ENCODE measurements around the gene PRSS1. TPM values are rescaled to one million over a fixed set of nuclear protein-coding genes. Genes with fewer than 3 reads are reported as not detected.

The PRSS1 gene
- total RNA-seq, 4 donors from 2014 or later: not detected

- Histone ChIP-seq H3K4me3 (peak overlapping the region in 1 of 4 donors; percentile 49), H3K36me3 (no peaks in the 10 kb centered on the region), H3K27ac (peak overlapping the region in 2 of 4 donors; percentile 30 to 64), H3K27me3 (peaks cover 13 to 63% (median 17%) of the 10 kb centered on the region in 4 donors), H3K4me1 (peaks cover 15 to 20% (median 18%) of the 10 kb centered on the region in 3 donors), H3K9me3 (no peaks in the 10 kb centered on the region)
- TF ChIP-seq POLR2A (IDR thresholded peaks at IDR 0.05) (no peak), CTCF (IDR thresholded peaks at IDR 0.05) (no peak)
- no peak for DNase-seq
- intact Hi-C loops (cut with DNase I): no loop called here
- WGBS, 2 donors: 64 to 67% methylated on average over 1 of the region's 1 CpG
These were observed 50.8 kb downstream of the PRSS1 start for GRCh38 chr7:142800088-142800487.

- peak overlapping the region in 1 of 4 donors; percentile 64 for H3K27ac ChIP-seq
- 100% methylated on average over 1 of the region's 7 CpGs for WGBS, 2 donors
- peaks cover 13 to 59% (median 17%) of the 10 kb centered on the region in 4 donors for H3K27me3 ChIP-seq
- intact Hi-C loops (cut with DNase I): no loop called here
- peaks cover 15 to 20% (median 18%) of the 10 kb centered on the region in 3 donors for H3K4me1 ChIP-seq
- no peaks in the 10 kb centered on the region for H3K36me3 ChIP-seq
- H3K4me3 ChIP-seq: no peak overlapping the region
- DNase-seq: no peak
- TF ChIP-seq CTCF (IDR thresholded peaks at IDR 0.05): no peak
- no peaks in the 10 kb centered on the region for H3K9me3 ChIP-seq
These were observed 51.5 kb downstream of the PRSS1 start for GRCh38 chr7:142800699-142801260.

- Histone ChIP-seq H3K27me3 (peaks cover 9 to 50% (median 15%) of the 10 kb centered on the region in 4 donors), H3K9me3 (no peaks in the 10 kb centered on the region), H3K4me3 (no peak overlapping the region), H3K4me1 (peaks cover 11 to 14% (median 13%) of the 10 kb centered on the region in 3 donors), H3K36me3 (no peaks in the 10 kb centered on the region), H3K27ac (peak overlapping the region in 1 of 4 donors; percentile 6)
- TF ChIP-seq CTCF (IDR thresholded peaks at IDR 0.05): no peak
- no peak for TF ChIP-seq POLR2A (IDR thresholded peaks at IDR 0.05)
- DNase-seq: no peak
- WGBS, 2 donors: 69 to 87% methylated on average over 5 of the region's 8 CpGs
- intact Hi-C loops (cut with DNase I): no loop called here
These were observed 52.5 kb downstream of the PRSS1 start for GRCh38 chr7:142801601-142802295.

- no peaks in the 10 kb centered on the region for H3K9me3 ChIP-seq
- TF ChIP-seq POLR2A (IDR thresholded peaks at IDR 0.05) (no peak), CTCF (IDR thresholded peaks at IDR 0.05) (no peak)
- DNase-seq: no peak
- 56 to 67% methylated on average over 3 of the region's 3 CpGs for WGBS, 2 donors
- no peak overlapping the region for H3K27ac ChIP-seq
- peaks cover 5 to 44% (median 9%) of the 10 kb centered on the region in 4 donors for H3K27me3 ChIP-seq
- H3K36me3 ChIP-seq: no peaks in the 10 kb centered on the region
- no peak overlapping the region for H3K4me3 ChIP-seq
- intact Hi-C loops (cut with DNase I): no loop called here
- peaks cover 5 to 8% (median 7%) of the 10 kb centered on the region in 3 donors for H3K4me1 ChIP-seq
These were observed 53.0 kb downstream of the PRSS1 start for GRCh38 chr7:142802301-142802700.

Small RNA genes lying within 50 kb of the gene (small RNA-seq; reads per million reads assigned to genes)
- gene TRBD1: 0 reads per million in 4 donors
- gene TRBJ1-1: 0 reads per million in 4 donors
- 0 reads per million in 4 donors for gene TRBJ1-2
- 0 to 0.09 (median 0) reads per million in 4 donors for gene TRBJ1-3
- 0 reads per million in 4 donors for gene TRBJ1-4
- 0 reads per million in 4 donors for gene TRBJ1-5
- gene TRBJ1-6: 0 reads per million in 4 donors
- gene TRBJ2-1: 0 reads per million in 4 donors
- 0 reads per million in 4 donors for gene TRBJ2-2
- 0 reads per million in 4 donors for gene TRBJ2-2P
- gene TRBJ2-3: 0 reads per million in 4 donors
- gene TRBJ2-4: 0 reads per million in 4 donors
- gene TRBJ2-5: 0 reads per million in 4 donors
- 0 reads per million in 4 donors for gene TRBJ2-6
- gene TRBJ2-7: 0 reads per million in 4 donors

Other genes with a start within 250 kb of the PRSS1 start
- not detected for gene PRSS2, start 21.5 kb downstream of the PRSS1 start, total RNA-seq
- gene EPHB6, start 105.6 kb downstream of the PRSS1 start, total RNA-seq: 10 to 100 TPM; 15.2 to 40.4 (median 26.1) TPM
- gene TRPV6, start 136.3 kb downstream of the PRSS1 start, total RNA-seq: 1 to 10 TPM in 3 of 4 donors, under 1 TPM in 1; 0.79 to 6.9 (median 4.5) TPM
- not detected for gene TRPV5, start 184.3 kb downstream of the PRSS1 start, total RNA-seq
- not detected for gene LLCFC1, start 190.0 kb downstream of the PRSS1 start, total RNA-seq
- gene KEL, start 212.9 kb downstream of the PRSS1 start, total RNA-seq: 1 to 10 TPM in 1 of 4 donors, under 1 TPM in 2, not detected in 1; 0.09 to 3.6 (median 0.53) TPM

All from esophagus squamous epithelium (tissue), 5 donors.